ENCODE measurements around the gene WDR62.

GRCh38 chr19:36081385-36081784 lies 26.7 kb downstream of the WDR62 start:
- TF ChIP-seq CTCF (conservative IDR thresholded peaks at IDR 0.05; ENCODE audit: low read length) (no peak), EZH2phosphoT487 (IDR thresholded peaks at IDR 0.05; ENCODE audit: borderline replicate concordance) (no peak)
